ENCODE data around the gene TECR.

Gene TECR

DNA sequence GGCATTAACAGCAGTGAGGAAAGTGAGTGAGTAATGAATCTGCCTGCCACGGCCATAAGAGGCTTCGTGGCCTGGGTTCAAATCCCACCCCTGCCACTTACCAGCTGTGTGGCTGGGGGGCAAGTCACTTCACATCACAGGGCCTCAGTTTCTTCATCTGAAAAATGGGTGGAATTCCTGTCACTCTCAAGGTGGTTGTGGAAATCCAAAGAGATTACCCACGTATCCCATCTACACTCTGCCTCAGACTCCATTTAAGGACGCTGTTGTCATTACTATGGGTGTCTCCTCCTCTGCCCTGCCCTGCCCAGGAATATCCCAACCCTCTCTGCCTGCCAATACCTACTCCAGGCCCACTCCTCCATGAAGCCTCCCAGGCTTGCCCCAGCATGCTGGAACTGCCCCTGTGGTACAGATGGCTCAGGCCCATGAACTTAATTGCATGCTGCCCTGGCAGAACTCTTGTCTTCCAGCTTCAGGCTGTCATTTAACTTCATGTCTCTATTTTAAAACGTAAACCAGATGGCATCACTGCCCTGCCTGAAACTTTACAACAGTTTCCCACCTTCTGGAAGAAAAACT is 36.5 kb upstream of the TECR start:
- DNase-seq (ENCODE audit: low read depth) = no peak
- TF ChIP-seq, protein P1, sequence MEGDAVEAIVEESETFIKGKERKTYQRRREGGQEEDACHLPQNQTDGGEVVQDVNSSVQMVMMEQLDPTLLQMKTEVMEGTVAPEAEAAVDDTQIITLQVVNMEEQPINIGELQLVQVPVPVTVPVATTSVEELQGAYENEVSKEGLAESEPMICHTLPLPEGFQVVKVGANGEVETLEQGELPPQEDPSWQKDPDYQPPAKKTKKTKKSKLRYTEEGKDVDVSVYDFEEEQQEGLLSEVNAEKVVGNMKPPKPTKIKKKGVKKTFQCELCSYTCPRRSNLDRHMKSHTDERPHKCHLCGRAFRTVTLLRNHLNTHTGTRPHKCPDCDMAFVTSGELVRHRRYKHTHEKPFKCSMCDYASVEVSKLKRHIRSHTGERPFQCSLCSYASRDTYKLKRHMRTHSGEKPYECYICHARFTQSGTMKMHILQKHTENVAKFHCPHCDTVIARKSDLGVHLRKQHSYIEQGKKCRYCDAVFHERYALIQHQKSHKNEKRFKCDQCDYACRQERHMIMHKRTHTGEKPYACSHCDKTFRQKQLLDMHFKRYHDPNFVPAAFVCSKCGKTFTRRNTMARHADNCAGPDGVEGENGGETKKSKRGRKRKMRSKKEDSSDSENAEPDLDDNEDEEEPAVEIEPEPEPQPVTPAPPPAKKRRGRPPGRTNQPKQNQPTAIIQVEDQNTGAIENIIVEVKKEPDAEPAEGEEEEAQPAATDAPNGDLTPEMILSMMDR (IDR thresholded peaks at IDR 0.05; ENCODE audit: control insufficient read depth, extremely low read depth, insufficient read depth) = no peak
- no peak overlapping the region for H3K4me3 ChIP-seq (ENCODE audit: low read depth, low read length)

- no peak for DNase-seq (ENCODE audit: low read depth)
- peak overlapping the region; percentile 85 for H3K4me3 ChIP-seq (ENCODE audit: low read depth, low read length)
- TF ChIP-seq, protein P1 (IDR thresholded peaks at IDR 0.05; ENCODE audit: control insufficient read depth, extremely low read depth, insufficient read depth) = no peak
These were observed 35.0 kb upstream of the TECR start for GRCh38 chr19:14494411-14494810.

DNA sequence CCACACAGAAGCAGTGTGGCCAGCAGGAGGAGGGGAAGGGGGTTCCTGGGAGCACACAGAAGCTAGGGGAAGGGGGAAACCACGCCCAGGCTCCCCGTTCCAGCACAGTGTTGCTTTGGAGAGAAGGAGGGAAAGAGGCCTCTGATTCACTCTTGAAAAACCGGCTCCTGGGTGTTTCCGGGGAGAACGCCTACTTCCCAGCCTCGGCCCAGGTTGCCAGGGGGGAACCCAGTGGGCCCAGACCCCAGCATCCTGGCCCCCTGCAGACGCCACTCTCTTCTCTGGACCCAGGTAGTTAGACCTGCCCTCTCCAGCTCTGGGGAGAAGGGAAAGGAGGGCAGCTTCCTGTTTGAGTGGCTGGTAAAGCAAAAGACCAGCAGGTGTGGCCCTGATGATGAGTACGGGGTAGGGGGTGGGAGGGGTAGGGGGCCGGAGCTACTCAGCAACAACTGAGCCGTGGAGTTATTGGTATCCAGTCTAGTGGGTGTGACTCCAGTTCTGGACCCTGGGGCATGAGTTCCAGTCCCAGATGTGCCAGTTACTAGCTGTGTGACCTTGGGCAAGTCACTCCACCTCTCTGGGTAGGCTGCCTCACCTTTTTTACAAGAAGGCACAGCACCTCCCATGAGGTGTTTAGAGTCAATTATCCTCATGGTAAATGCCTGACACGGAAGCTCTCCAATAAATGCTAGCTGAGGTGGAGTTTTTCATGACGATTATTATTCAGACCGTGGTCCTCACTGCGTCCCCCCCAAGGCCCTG is 34.3 kb upstream of the TECR start:
- TF ChIP-seq, protein P1 (IDR thresholded peaks at IDR 0.05; ENCODE audit: control insufficient read depth, extremely low read depth, insufficient read depth) = no peak
- DNase-seq (ENCODE audit: low read depth) = no peak
- peak overlapping the region; percentile 85 for H3K4me3 ChIP-seq (ENCODE audit: low read depth, low read length)

DNA sequence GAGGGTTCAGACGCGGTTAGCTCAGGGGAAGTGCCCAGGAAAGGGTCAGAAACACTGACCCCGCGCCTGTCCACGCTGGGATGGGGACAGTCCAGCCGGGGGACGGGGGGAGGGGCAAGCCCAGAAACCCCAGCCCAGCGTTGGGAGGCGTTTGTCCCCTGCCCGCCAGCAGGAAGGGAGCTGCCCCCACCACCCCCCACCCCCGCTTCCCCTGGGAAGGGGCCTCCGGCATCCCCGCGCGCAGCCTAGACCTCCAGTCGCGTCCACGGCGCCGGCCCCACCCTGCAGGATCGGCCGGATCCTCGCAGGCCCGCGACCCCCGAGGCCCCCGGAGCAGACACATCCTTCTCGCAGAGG is 33.7 kb upstream of the TECR start:
- peak overlapping the region; percentile 85 for H3K4me3 ChIP-seq (ENCODE audit: low read depth, low read length)
- DNase-seq (ENCODE audit: low read depth) = no peak
- TF ChIP-seq, protein P1 (IDR thresholded peaks at IDR 0.05; ENCODE audit: control insufficient read depth, extremely low read depth, insufficient read depth) = no peak

GRCh38 chr19:14496029-14496833 is 33.2 kb upstream of the TECR start, which contains the start of gene GIPC1:
GIPC1 (minus strand) TSS chr19:14496127; CDS start chr19:14482976, 13,151 bp downstream.
- peak within 1 kb of the TSS; percentile 85 for H3K4me3 ChIP-seq (ENCODE audit: low read depth, low read length)
- TF ChIP-seq, protein P1 (IDR thresholded peaks at IDR 0.05; ENCODE audit: control insufficient read depth, extremely low read depth, insufficient read depth) = no peak
- peak; percentile 97 for DNase-seq (ENCODE audit: low read depth)

- no peak overlapping the region for H3K4me3 ChIP-seq (ENCODE audit: low read depth, low read length)
- no peak for DNase-seq (ENCODE audit: low read depth)
- TF ChIP-seq, protein P1 (IDR thresholded peaks at IDR 0.05; ENCODE audit: control insufficient read depth, extremely low read depth, insufficient read depth) = no peak
These were observed 32.6 kb upstream of the TECR start for GRCh38 chr19:14496834-14497227.

All from LNCaP clone FGC (cell line).